DMS153 (cell line): ENCODE measurements around the gene SLC22A3.
"Not testable (repeated sequence)": the region's sequence is repeated elsewhere in the genome, so short reads cannot be mapped to it uniquely, and the experiment has no call there.

Experiments
- DNase-seq: peaks from one replicate; lab custom pipeline; 2025; lab: John Stamatoyannopoulos, UW

The SLC22A3 gene

GRCh38 chr6:160373601-160374000, 25.4 kb downstream of the SLC22A3 start:
- not testable (repeated sequence) for DNase-seq

GRCh38 chr6:160374836-160375560, 26.8 kb downstream of the SLC22A3 start:
- DNase-seq = no peak

- no peak for DNase-seq
Observed at GRCh38 chr6:160375561-160375949, 27.4 kb downstream of the SLC22A3 start.

- no peak for DNase-seq
Observed at GRCh38 chr6:160376445-160376844, 28.3 kb downstream of the SLC22A3 start.

GRCh38 chr6:160378218-160378617, 30.0 kb downstream of the SLC22A3 start:
- no peak for DNase-seq

GRCh38 chr6:160378882-160379281, 30.7 kb downstream of the SLC22A3 start:
- no peak for DNase-seq

GRCh38 chr6:160379466-160379865, 31.3 kb downstream of the SLC22A3 start:
- no peak for DNase-seq

- no peak for DNase-seq
Observed at GRCh38 chr6:160382946-160383345, 34.8 kb downstream of the SLC22A3 start.

GRCh38 chr6:160386869-160387530, 38.8 kb downstream of the SLC22A3 start:
- DNase-seq = no peak

GRCh38 chr6:160387916-160388643, 39.9 kb downstream of the SLC22A3 start:
- DNase-seq = no peak

GRCh38 chr6:160388922-160389321, 40.7 kb downstream of the SLC22A3 start:
- DNase-seq = no peak

- no peak for DNase-seq
Observed at GRCh38 chr6:160391419-160392116, 43.4 kb downstream of the SLC22A3 start.

- DNase-seq = not testable (repeated sequence)
Observed at GRCh38 chr6:160393442-160393841, 45.3 kb downstream of the SLC22A3 start.

- no peak for DNase-seq
Observed at GRCh38 chr6:160393891-160394653, 45.9 kb downstream of the SLC22A3 start.

- DNase-seq = no peak
Observed at GRCh38 chr6:160394654-160395035, 46.5 kb downstream of the SLC22A3 start.

- no peak for DNase-seq
Observed at GRCh38 chr6:160395187-160395586, 47.0 kb downstream of the SLC22A3 start.

GRCh38 chr6:160396292-160396691, 48.1 kb downstream of the SLC22A3 start:
- no peak for DNase-seq

- DNase-seq = no peak
Observed at GRCh38 chr6:160398674-160399271, 50.6 kb downstream of the SLC22A3 start.

- DNase-seq = no peak
Observed at GRCh38 chr6:160400446-160400845, 52.3 kb downstream of the SLC22A3 start.

GRCh38 chr6:160408528-160408927, 60.4 kb downstream of the SLC22A3 start:
- DNase-seq = no peak

GRCh38 chr6:160412993-160413392, 64.8 kb downstream of the SLC22A3 start:
- DNase-seq = no peak
